GM12864 (cell line): ENCODE data around the gene PRRG3.

Experiments
- DNase-seq: peaks from one replicate; pipeline ENCODE4 v3.0.0-alpha.2; 2011; ENCODE audit warnings: low read depth
- H3K4me3 ChIP-seq: 2 replicates; pipeline ENCODE4 v1.5.1; 2011; ENCODE audit warnings: mild to moderate bottlenecking, low read depth, low read length, control low read depth
- TF ChIP-seq, protein P1 (sequence below): IDR thresholded peaks from 2 replicates; pipeline ENCODE4 v1.5.1; 2011; ENCODE audit warnings: low read depth, mild to moderate bottlenecking, moderate library complexity, low read length, control low read depth, inconsistent platforms; ENCODE audit errors: missing control alignments

PRRG3 gene

DNA sequence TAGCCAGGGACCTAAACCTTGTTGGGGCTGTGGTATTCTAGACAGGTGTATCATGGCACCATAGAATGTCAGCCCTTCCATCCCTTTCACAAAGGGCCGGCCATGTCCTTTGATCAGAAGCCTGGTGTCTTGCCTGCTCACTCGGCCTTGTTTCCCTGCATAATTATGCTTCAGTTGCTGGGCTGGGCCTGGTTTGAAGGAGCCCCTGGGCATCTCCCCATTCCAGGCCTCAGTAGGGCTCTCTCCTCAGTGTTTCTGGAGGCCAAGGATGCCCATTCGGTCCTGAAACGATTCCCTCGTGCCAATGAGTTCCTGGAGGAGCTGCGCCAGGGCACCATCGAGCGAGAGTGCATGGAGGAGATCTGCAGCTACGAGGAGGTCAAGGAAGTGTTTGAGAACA lies 4.5 kb downstream of the PRRG3 start:
- TF ChIP-seq, protein P1, sequence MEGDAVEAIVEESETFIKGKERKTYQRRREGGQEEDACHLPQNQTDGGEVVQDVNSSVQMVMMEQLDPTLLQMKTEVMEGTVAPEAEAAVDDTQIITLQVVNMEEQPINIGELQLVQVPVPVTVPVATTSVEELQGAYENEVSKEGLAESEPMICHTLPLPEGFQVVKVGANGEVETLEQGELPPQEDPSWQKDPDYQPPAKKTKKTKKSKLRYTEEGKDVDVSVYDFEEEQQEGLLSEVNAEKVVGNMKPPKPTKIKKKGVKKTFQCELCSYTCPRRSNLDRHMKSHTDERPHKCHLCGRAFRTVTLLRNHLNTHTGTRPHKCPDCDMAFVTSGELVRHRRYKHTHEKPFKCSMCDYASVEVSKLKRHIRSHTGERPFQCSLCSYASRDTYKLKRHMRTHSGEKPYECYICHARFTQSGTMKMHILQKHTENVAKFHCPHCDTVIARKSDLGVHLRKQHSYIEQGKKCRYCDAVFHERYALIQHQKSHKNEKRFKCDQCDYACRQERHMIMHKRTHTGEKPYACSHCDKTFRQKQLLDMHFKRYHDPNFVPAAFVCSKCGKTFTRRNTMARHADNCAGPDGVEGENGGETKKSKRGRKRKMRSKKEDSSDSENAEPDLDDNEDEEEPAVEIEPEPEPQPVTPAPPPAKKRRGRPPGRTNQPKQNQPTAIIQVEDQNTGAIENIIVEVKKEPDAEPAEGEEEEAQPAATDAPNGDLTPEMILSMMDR, result no peak
- DNase-seq, result no peak
- H3K4me3 ChIP-seq, result no peak overlapping the region

DNA sequence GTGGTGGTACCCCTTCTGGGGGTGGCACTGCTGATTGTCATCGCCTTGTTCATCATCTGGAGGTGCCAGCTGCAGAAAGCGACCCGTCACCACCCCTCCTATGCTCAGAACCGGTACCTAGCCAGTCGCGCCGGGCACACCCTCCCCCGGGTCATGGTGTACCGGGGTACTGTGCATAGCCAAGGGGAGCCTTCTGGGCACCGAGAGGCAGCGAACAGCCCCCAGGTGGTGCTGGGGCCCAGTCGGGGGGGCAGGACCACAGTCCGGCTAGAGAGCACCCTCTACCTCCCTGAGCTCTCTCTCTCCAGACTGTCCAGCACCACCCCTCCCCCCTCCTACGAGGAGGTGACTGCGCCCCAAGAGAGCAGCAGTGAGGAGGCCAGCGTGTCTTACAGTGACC lies 5.3 kb downstream of the PRRG3 start:
- TF ChIP-seq, protein P1, result no peak
- H3K4me3 ChIP-seq, result no peak overlapping the region
- no peak for DNase-seq

DNA sequence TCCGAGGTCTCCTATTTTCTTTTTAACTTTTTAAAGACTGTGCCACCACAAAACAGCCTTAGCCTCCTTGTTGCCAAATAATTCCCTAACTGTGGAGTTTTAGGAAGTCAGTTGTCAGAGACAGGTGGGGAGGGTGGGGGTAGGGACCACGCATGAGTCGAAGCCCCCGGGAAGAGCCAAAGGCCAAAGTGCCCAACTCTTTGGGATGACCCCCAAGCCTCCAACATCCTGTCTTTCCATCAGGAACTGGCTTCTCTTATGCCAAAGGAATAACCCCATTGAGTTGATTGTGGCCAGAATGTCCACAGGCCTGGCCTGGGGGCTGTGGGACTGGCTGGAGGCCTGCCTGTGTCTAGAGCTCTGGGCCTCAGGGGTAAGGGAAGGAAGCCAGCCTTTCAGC lies 5.8 kb downstream of the PRRG3 start:
- no peak overlapping the region for H3K4me3 ChIP-seq
- TF ChIP-seq, protein P1, result no peak
- DNase-seq, result no peak

DNA sequence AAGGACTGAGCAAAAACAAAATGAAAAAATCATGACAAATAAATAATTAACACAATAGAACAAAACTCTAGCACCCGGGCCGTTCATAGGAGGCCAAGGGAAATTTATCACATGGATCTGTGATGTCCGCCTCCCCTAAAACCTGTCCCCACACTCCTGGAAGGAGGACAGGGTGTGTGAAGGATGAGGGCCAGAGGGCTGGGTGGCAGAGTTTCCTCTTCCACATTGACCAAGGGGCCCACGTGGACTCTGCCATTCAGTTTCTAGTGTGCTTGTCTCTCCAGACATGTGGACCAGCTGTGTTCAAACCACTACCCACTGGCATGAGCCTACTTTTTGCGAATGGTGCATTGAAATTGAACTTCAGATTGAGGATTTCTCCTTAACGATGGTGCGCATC lies 6.3 kb downstream of the PRRG3 start:
- TF ChIP-seq, protein P1, result no peak
- DNase-seq, result no peak
- no peak overlapping the region for H3K4me3 ChIP-seq

DNA sequence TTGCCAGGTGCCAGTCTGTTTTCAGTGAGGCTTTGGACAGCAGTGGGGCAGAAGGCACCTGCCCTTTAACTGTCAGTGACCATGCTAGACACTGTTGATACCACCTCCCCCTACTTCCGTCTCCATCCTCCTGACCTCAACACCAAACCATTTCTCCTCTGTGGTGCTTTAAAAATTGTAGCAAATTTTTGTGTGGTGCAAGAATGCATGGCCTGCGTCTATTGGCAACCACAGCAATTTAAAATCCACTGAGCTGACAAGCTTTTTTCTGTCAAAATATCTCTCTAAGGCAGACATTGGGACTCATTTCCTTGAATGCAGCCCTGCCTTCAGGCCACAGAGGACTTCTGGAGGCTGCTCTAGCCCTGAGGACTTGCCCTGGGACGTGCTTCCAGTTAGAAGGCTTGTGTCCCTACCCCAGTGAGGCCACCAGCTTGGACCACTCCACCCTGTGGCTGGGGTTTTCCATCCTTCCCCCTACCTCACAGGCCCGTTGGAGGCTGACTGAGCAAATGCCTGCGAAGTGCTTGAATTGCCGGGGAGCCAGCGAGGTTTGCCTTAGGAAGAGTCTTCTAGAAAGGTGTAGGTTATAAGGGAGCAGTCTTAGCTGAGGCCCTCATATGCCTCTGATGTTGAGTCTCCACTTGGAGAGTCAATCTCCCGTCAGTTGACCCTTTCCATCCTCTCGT lies 6.9 kb downstream of the PRRG3 start:
- no peak for DNase-seq
- TF ChIP-seq, protein P1, result no peak
- H3K4me3 ChIP-seq, result no peak overlapping the region

DNA sequence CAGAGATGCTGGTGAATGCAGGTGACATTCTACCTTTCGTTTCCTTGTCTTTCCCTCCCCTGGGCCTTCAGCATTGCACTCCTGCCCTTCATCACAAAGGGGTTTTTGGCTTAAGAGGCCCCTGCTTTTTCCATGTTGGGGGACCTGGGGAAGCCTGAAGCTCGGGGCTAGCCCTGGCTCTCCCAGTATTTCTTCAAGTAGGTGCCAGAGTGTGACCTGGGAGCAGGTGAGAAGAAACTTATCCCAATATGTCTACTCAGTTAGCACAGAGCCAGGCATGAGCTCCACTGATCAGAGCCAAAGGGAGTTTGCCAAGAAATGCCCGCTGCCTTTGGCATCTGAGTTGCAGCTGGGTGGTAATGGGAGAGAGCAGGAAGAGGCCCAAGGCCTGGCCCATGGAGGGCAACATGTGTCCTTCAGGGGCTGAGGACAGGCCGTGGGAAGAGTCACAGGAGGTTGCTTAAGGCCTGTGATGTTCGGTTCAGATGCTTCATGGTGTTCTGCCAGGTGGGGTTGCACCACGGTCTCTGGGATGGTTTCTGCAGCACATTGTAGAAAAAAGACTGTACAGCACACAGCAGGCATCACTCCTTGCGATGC lies 7.6 kb downstream of the PRRG3 start:
- no peak for DNase-seq
- TF ChIP-seq, protein P1, result no peak
- no peak overlapping the region for H3K4me3 ChIP-seq

DNA sequence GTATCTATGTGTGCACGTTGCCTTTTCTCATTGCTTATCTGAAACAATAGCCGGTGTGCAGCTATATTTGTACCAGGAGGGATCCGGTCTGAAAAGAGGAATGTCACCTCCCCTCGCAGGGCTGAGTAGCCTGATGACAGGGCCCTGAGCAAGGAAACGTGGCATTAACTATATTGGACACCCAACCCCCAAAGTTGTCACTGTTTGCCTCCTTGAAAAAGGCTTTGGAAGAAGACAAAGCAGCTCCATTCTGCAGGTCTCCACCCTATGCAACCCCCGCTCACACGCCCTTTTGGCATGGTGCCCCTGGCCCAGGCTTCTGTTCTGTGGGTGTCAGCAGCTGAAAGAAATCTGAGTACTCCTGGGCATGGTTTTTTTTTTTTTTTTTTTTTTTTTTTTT lies 8.2 kb downstream of the PRRG3 start:
- TF ChIP-seq, protein P1, result no peak
- no peak overlapping the region for H3K4me3 ChIP-seq
- DNase-seq, result no peak
